H9 (cell line): ENCODE measurements around the gene CPSF4L. TPM values are rescaled to one million over a fixed set of nuclear protein-coding genes. Genes with fewer than 3 reads are reported as not detected.

Experiments
- DNase-seq: peaks from one replicate; pipeline ENCODE4 v3.0.0-alpha.2; 2017
- H2AFZ ChIP-seq: one replicate; pipeline ENCODE4 v1.6.1; 2013; ENCODE audit warnings: mild to moderate bottlenecking, low read length, control low read depth, moderate library complexity
- H2AK5ac ChIP-seq: 2 replicates; pipeline ENCODE4 v1.6.1; 2013; ENCODE audit warnings: low read length, control low read depth, mixed read lengths; ENCODE audit not compliant: insufficient read length
- H2BK120ac ChIP-seq: one replicate; pipeline ENCODE4 v1.6.1; 2013; ENCODE audit warnings: low read depth, mild to moderate bottlenecking, low read length, control low read depth, inconsistent platforms; ENCODE audit not compliant: poor library complexity, severe bottlenecking
- H2BK12ac ChIP-seq: 2 replicates; pipeline ENCODE4 v1.6.1; 2013; ENCODE audit warnings: low read length, control low read depth, mixed read lengths, low read depth; ENCODE audit not compliant: insufficient read length
- H2BK15ac ChIP-seq: 2 replicates; pipeline ENCODE4 v1.6.1; 2013; ENCODE audit warnings: low read depth, low read length, control low read depth
- H2BK20ac ChIP-seq: one replicate; pipeline ENCODE4 v1.6.1; 2013; ENCODE audit warnings: low read depth, mild to moderate bottlenecking, low read length, control low read depth, inconsistent platforms; ENCODE audit not compliant: poor library complexity, severe bottlenecking
- H2BK5ac ChIP-seq: 2 replicates; pipeline ENCODE4 v1.6.1; 2013; ENCODE audit warnings: low read length, control low read depth, mixed read lengths; ENCODE audit not compliant: insufficient read length
- H3K14ac ChIP-seq: 2 replicates; pipeline ENCODE4 v1.6.1; 2013; ENCODE audit warnings: low read length, control low read depth; ENCODE audit not compliant: insufficient read depth
- H3K18ac ChIP-seq: 2 replicates; pipeline ENCODE4 v1.6.1; 2013; ENCODE audit warnings: low read depth, mild to moderate bottlenecking, mixed read lengths, low read length, control low read depth; ENCODE audit not compliant: insufficient read length
- H3K23ac ChIP-seq: 2 replicates; pipeline ENCODE4 v1.6.1; 2013; ENCODE audit warnings: low read length, control low read depth, mixed read lengths, low read depth; ENCODE audit not compliant: insufficient read length
- H3K23me2 ChIP-seq: 2 replicates; pipeline ENCODE4 v1.6.1; 2013; ENCODE audit warnings: low read depth, mild to moderate bottlenecking, mixed read lengths, low read length, control low read depth; ENCODE audit not compliant: insufficient read length, poor library complexity, severe bottlenecking
- H3K27ac ChIP-seq: 2 replicates; pipeline ENCODE4 v1.5.1; 2013; ENCODE audit warnings: low read length, control low read depth, mixed read lengths, low read depth; ENCODE audit not compliant: insufficient read length
- H3K27me3 ChIP-seq: 2 replicates; pipeline ENCODE4 v1.6.1; 2013; ENCODE audit warnings: low read length, control low read depth, inconsistent platforms; ENCODE audit not compliant: insufficient read depth
- H3K4ac ChIP-seq: 2 replicates; pipeline ENCODE4 v1.6.1; 2013; ENCODE audit warnings: low read depth, mild to moderate bottlenecking, control low read depth, inconsistent platforms, low read length, moderate library complexity
- H3K4me1 ChIP-seq: 2 replicates; pipeline ENCODE4 v1.6.1; 2013; ENCODE audit warnings: low read length, control low read depth, inconsistent platforms; ENCODE audit not compliant: insufficient read depth
- H3K4me2 ChIP-seq: 2 replicates; pipeline ENCODE4 v1.6.1; 2013; ENCODE audit warnings: low read length, control low read depth, mixed read lengths; ENCODE audit not compliant: insufficient read length, insufficient read depth
- H3K56ac ChIP-seq: 2 replicates; pipeline ENCODE4 v1.6.1; 2013; ENCODE audit warnings: low read depth, mild to moderate bottlenecking, mixed read lengths, low read length, control low read depth; ENCODE audit not compliant: insufficient read length
- H3K79me1 ChIP-seq: 2 replicates; pipeline ENCODE4 v1.6.1; 2013; ENCODE audit warnings: low read depth, mild to moderate bottlenecking, moderate library complexity, low read length, control low read depth, inconsistent platforms; ENCODE audit not compliant: insufficient read depth, poor library complexity, severe bottlenecking
- H3K79me2 ChIP-seq: 2 replicates; pipeline ENCODE4 v1.6.1; 2013; ENCODE audit warnings: low read length, control low read depth, inconsistent platforms; ENCODE audit not compliant: insufficient read depth
- H3K9ac ChIP-seq: 2 replicates; pipeline ENCODE4 v1.6.1; 2013; ENCODE audit warnings: low read length, control low read depth, mixed read lengths; ENCODE audit not compliant: insufficient read length; ENCODE audit errors: extremely low read depth
- H3K9me3 ChIP-seq: one replicate; pipeline ENCODE4 v1.6.1; 2013; ENCODE audit warnings: low read depth, low read length, inconsistent platforms; ENCODE audit not compliant: control insufficient read depth
- H3T11ph ChIP-seq: one replicate; pipeline ENCODE4 v1.6.1; 2013; ENCODE audit warnings: mild to moderate bottlenecking, low read length, control low read depth, inconsistent platforms
- H4K20me1 ChIP-seq: one replicate; pipeline ENCODE4 v1.6.1; 2013; ENCODE audit not compliant: control insufficient read depth, insufficient read length, insufficient read depth
- H4K5ac ChIP-seq: 2 replicates; pipeline ENCODE4 v1.6.1; 2013; ENCODE audit warnings: low read depth, mild to moderate bottlenecking, mixed read lengths, low read length, control low read depth; ENCODE audit not compliant: insufficient read length
- H4K8ac ChIP-seq: replicated peaks from 2 replicates; pipeline ENCODE4 v1.6.1; 2013; ENCODE audit warnings: low read length, control low read depth, mixed read lengths, low read depth; ENCODE audit not compliant: insufficient read length
- H4K91ac ChIP-seq: 2 replicates; pipeline ENCODE4 v1.6.1; 2013; ENCODE audit warnings: low read depth, mild to moderate bottlenecking, moderate library complexity, mixed read lengths, low read length, control low read depth; ENCODE audit not compliant: insufficient read length
- H3K27ac Mint-ChIP-seq, 3 experiments: 2 replicates in 2 of 3; 3 replicates in 1 of 3; pipeline ENCODE4 v1.8.0; 2020 to 2021; ENCODE audit warnings: mixed read lengths in 3 of 3, mild to moderate bottlenecking in 1 of 3, moderate library complexity in 1 of 3
- H3K27me3 Mint-ChIP-seq: 2 replicates; pipeline ENCODE4 v1.8.0; 2021; ENCODE audit warnings: low read depth, mild to moderate bottlenecking, moderate library complexity, mixed read lengths
- H3K36me3 Mint-ChIP-seq, 3 experiments: 2 replicates in 2 of 3; 3 replicates in 1 of 3; pipeline ENCODE4 v1.8.0; 2020 to 2021; ENCODE audit warnings: low read depth in 3 of 3, mixed read lengths in 3 of 3; ENCODE audit not compliant: insufficient read depth in 1 of 3
- H3K4me1 Mint-ChIP-seq, 2 experiments: 2 replicates each; pipeline ENCODE4 v1.8.0; 2020; ENCODE audit warnings: mixed read lengths in 2 of 2
- H3K4me3 Mint-ChIP-seq, 2 experiments: 2 replicates in 1 of 2; 3 replicates in 1 of 2; pipeline ENCODE4 v1.8.0; 2020 to 2021; ENCODE audit warnings: mild to moderate bottlenecking in 2 of 2, mixed read lengths in 2 of 2, moderate library complexity in 1 of 2
- H3K9me3 Mint-ChIP-seq, 2 experiments: 2 replicates in 1 of 2; 3 replicates in 1 of 2; pipeline ENCODE4 v1.8.0; 2020; ENCODE audit warnings: mild to moderate bottlenecking in 2 of 2, mixed read lengths in 2 of 2, moderate library complexity in 1 of 2
- CTCF ChIP-seq: fragments of 200-600 bp; sonication (generic); conservative IDR thresholded peaks from 3 replicates; pipeline ENCODE4 v1.8.0; 2021; ENCODE audit warnings: antibody characterized with exemption, mild to moderate bottlenecking
- WGBS: extraction: QIAGEN DNeasy Blood & Tissue Kit; methylation state at CpG from one replicate; pipeline ENCODE4 v1.1.7; 2013; ENCODE audit warnings: missing lambda C conversion rate, low lambda C conversion rate, mixed read lengths; ENCODE audit not compliant: insufficient read length; ENCODE audit errors: extremely low coverage; 5-methylcytosine and 5-hydroxymethylcytosine counted together
- total RNA-seq: library from RNA; stranded (reverse); gene quantifications from 2 replicates; pipeline ENCODE4 v1.2.1, GENCODE V29; 2021

The CPSF4L gene
- total RNA-seq, 1 experiment from 2014 or later: not detected

GRCh38 chr17:73255671-73256181, 6.0 kb downstream of the CPSF4L start:
- H2BK120ac ChIP-seq: no peak overlapping the region
- Mint-ChIP-seq H3K27me3 (peaks cover 14% of the 10 kb centered on the region), H3K9me3 (no peaks in the 10 kb centered on the region), H3K4me3 (peak overlapping the region in 1 of 2 experiments; percentile 7; a peak in 2 of 5 replicates), H3K27ac (peak overlapping the region in 1 of 3 experiments; percentile 35; a peak in 1 of 7 replicates), H3K4me1 (peaks cover 28 to 36% of the 10 kb centered on the region in 2 experiments), H3K36me3 (no peaks in the 10 kb centered on the region)
- peak; percentile 99 for TF ChIP-seq CTCF
- no peak overlapping the region for H3K18ac ChIP-seq
- H4K91ac ChIP-seq: no peak overlapping the region
- no peak overlapping the region for H2BK5ac ChIP-seq
- no peak overlapping the region for H3K4ac ChIP-seq
- H3K23me2 ChIP-seq: no peaks in the 10 kb centered on the region
- no peaks in the 10 kb centered on the region for H4K20me1 ChIP-seq
- no peak overlapping the region for H3K23ac ChIP-seq
- H3K56ac ChIP-seq: no peak overlapping the region
- no CpG with 5 or more reads among the region's 8 CpGs for WGBS
- no peaks in the 10 kb centered on the region for H3K9me3 ChIP-seq
- no peak overlapping the region for H3T11ph ChIP-seq
- no peak overlapping the region for H2AK5ac ChIP-seq
- peak; percentile 85 for DNase-seq
- no peak overlapping the region for H2BK12ac ChIP-seq
- H3K14ac ChIP-seq: no peak overlapping the region
- no peak overlapping the region for H3K27ac ChIP-seq
- no peaks in the 10 kb centered on the region for H3K79me1 ChIP-seq
- no peak overlapping the region for H2BK15ac ChIP-seq
- H2BK20ac ChIP-seq: no peak overlapping the region
- no peak overlapping the region for H2AFZ ChIP-seq
- H3K4me2 ChIP-seq: no peak overlapping the region
- H4K5ac ChIP-seq: no peak overlapping the region
- H3K9ac ChIP-seq: no peak overlapping the region
- H3K79me2 ChIP-seq: no peaks in the 10 kb centered on the region
- no peaks in the 10 kb centered on the region for H3K4me1 ChIP-seq
- no peaks in the 10 kb centered on the region for H3K27me3 ChIP-seq
- H4K8ac ChIP-seq: no peak overlapping the region
